HG02973 (cell line): ENCODE measurements around the gene CCDC61.

ENCODE experiments used
- ATAC-seq: cut with Tn5 transposase; IDR thresholded peaks from one replicate; pipeline ENCODE4 v1.9.1; 2021; ENCODE audit warnings: moderate library complexity; ENCODE audit not compliant: unreplicated experiment

Gene CCDC61, protein sequence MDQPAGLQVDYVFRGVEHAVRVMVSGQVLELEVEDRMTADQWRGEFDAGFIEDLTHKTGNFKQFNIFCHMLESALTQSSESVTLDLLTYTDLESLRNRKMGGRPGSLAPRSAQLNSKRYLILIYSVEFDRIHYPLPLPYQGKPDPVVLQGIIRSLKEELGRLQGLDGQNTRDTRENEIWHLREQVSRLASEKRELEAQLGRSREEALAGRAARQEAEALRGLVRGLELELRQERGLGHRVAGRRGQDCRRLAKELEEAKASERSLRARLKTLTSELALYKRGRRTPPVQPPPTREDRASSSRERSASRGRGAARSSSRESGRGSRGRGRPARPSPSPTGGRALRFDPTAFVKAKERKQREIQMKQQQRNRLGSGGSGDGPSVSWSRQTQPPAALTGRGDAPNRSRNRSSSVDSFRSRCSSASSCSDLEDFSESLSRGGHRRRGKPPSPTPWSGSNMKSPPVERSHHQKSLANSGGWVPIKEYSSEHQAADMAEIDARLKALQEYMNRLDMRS

DNA sequence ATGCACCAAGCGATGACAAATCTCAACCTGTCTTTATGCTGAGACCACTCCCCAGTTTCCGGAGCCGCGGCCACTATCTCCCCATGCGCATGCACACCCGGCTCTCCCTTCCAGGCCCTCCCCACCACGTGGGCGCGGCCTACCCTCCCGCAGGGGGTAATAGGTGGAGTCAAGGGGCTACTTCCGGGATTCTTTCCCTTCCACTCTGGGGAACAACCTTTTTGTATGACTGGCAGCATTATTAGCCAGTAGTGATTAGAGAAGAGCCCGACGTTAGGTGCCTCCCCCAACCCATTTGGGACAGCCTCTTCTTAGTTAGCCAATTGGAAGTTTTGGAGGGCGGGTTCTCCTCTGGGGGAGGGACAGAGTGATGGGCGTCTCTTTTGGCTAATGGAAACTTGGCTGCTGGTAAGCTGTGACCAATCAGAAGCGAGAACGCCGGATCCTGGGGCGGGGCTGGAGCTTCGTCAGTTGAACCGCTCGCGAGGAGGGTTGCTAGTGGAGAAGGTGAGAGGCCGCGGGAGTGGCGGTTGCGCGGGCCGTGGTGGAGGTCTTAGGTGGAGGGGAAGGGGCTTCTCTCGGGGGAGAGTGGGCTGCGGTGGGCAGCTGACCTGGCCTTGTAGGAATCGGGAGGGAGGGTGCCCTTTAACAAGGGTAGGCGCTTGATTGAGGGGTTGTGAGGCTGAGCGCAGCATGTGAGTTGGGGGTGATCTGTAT is at the start of gene CCDC61:
CCDC61 (plus strand) TSS at position 470 of the 717 bp plus-strand sequence. CDS start 7,552 bp downstream, outside the sequence.
- peak; percentile 93 for ATAC-seq

DNA sequence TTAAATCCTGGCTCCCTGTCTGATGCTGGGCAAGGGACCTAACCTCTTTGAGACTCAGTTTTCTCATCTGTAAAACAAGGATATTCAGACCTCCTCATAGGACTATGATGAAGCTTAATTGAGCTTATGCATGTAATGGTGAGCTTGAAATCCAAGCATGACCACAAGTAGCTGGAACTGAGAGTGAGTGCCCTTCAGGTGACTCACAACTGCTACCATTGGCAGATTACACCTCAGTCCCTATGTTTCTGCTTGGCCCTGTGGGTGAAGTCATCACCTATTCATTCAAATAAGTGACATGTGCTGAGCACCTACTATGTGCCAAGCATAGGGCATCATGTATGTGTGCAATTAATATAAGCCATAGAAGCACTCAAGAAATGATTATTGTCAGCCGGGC is 47.3 kb upstream of the CCDC61 start:
- no peak for ATAC-seq

DNA sequence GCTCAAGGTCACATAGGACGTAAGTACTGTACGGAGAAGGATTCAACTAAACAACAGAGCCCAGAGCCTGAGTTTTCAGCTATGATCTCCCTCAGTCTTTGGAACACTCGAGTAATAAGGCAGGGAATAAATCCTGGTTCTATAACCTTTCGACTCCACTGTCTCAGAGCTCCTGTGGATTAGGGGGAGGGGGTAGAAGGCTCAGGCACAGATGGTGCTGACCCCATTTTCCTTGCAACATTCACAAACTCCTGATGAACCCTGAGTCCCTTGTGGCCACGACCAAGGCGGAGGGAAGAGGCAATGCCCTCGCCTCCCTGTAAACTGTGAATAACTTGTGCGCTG is 43.0 kb upstream of the CCDC61 start:
- ATAC-seq, result no peak

DNA sequence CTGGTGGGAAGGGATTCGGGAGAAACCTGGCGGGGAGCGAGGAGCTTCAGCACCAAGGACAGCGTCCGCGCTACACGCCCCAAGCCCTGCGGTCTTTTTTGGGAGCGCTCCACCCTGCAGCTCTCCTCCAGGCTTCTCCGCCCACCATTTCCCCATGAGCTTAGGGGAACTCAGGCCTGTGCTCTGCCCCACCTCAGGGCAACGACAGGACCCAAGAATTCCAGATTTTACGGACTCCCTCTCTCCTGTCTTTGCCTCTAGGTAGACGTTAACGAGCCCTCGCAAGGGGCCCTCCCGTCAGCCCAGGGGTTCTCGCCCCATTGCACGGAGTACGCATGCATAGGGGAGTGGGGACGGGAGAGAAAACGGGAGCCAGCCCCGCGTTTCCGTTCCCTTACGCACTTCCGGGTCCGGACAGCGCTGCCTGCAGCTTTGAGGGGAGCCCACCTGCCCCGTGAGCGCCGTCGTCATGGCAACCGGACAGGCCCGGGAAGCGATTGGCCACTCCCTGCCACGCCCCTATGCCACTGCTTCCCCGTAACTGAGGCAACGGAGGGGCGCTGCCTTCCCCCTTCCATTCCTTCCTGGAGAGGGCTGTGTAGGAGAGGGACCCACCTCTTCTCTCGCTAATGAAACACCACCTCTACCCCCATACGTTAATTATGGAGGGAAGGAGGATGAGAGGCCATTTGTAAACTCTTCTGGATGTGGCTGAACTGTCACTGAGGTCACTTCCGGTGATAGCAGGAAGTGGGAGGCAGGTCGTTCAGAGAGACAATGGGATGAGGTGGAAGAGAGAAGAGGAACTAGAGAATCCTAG is 42.4 kb upstream of the CCDC61 start:
- ATAC-seq, result no peak

DNA sequence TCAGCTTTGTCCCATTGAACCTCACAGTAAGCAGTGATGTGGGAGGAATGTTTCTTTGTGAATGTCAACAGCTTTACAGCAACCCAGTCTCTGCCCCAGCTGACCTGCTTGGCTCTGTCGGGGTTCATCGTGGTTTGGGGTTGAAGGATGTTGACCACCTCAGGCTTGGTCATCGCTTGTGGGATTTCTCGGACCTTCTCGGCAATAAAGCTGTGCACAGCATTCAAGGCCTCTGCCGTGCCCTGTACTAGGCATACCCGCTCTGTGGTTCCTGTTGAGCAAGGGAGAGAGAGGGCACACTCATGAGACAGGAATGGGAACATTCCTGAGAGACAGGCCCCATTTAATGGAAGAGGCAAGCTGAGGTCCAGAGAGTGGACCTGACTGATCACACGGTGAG is 41.6 kb upstream of the CCDC61 start:
- no peak for ATAC-seq

DNA sequence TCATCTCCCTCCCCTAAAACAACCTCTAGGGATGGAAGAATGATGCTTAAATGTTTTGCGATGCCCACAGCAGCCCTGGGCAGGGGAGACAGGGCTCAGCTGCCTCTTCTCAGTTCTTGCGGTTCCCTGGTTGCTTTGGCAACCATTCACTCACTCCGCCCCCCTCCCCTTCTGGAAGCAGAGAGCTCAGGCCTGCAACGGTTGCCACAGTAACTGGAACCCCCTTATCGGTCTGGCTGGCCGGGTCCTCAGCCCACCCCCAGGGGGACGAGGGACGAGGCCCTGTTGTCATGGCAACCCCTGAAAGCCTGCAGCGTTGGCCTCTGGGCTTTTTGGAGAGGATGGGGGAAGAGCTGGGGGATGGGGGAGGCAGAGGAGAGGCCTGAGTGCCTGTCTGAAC is 41.1 kb upstream of the CCDC61 start:
- ATAC-seq, result no peak

DNA sequence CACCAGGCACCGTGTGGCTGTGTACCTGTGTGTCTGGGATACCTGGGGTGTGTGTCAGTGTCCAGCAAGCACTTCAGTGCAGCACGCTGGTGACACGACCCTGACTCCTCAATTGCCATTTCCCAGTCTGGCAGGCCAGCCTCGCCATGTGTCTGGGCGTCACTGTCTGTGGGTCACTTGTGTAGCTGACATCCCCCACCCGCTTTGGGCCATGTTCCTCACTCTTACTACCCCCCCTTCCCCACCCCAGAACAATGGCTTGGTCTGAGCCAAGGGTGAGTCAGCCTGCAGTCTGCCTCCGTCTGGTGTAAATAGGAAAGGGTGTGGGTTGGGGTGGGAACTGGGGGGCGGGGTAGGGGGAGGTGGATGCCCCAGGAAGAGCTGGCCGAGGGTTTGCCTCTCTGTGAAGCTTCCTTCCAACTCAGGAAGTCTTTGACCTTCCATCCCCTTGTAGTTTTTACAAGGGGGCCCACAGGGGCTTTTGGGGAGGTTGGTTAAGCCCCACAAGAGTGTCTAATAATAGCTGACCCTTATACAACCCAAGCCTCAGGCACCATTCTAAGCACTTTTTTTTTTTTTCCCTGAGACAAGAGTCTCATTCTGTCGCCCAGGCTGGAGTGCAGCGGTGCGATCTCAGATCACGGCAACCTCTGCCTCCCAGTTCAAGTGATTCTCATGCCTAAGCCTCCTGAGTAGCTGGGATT is 39.2 kb upstream of the CCDC61 start:
- ATAC-seq, result no peak

DNA sequence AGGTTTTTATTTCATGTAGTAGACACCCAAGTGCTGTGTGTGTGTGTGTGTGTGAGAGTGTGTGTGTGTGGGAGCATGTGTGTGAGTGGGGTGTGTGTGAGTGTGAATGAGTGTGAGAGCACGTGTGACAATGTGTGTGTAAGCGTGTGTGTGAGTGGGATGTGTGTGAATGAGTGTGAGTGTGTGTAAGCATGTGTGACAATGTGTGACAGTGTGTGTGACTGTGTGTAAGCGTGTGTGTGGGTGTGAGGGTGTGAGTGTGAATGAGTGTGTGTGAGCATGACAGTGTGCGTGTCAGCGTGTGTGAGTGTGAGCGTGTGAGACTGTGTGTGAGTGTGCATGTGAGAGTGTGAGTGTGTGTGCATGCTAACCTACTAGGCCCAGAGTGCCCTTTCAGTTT is 36.9 kb upstream of the CCDC61 start:
- ATAC-seq, result no peak

DNA sequence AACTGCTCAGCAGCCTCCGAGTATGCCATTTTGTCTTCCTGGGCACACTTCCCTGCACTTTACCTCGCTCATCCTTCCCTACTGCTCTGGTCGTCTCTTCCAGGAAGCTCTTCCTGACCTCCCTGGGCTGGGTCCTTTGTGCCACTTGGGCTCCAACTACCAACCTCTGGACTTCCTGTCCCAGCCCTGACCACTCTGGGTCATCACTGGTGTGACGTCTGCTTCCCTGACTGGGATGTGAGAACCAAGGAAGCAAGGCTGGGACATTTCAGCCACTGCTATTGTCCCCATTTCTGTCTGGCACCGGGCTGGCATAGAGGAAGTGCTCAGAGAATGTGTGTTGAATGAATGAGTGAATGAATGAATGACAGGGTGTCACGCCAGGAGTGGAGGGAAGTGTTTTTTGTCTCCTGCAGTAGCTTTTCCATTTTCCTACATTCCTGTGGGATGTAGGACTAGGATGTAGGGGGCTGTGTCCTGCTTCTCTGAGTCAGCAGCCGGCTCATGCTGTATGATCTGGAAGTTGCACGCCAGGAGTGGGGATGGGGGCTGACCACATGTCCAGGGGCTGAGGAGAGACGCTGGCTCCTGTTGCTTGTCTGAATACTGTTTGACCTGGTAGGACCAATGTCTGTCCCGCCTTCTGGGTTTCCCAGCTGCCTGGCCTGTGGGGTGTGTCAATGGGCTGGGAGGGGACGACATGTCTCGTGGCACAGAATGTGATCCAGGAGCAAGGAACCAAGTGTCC is 36.3 kb upstream of the CCDC61 start:
- no peak for ATAC-seq

DNA sequence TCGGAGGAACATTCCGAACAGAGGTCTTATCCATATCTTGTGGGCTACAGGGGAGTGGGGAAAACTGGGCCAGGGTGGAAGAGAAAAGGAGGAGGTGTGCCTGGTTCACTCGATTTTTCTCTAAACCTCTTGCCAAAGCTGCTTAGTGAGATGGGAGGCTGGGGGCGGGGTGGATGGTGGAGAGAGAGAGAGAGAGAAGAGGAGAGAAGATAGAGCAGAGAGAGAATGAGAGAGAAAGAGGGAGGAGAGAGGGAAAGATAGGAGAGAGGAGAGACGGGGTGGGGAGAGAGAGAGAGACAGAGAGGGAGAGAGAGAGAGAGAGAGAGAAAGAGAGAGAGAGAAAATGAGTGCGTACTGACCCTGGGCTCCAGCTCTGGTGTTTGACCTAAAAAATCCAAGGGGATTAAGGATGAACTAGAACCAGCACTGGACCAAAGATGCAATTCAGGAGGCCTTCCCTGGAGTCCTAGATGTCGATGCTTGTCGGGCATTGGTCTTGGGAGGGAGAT is 35.7 kb upstream of the CCDC61 start:
- ATAC-seq, result no peak

DNA sequence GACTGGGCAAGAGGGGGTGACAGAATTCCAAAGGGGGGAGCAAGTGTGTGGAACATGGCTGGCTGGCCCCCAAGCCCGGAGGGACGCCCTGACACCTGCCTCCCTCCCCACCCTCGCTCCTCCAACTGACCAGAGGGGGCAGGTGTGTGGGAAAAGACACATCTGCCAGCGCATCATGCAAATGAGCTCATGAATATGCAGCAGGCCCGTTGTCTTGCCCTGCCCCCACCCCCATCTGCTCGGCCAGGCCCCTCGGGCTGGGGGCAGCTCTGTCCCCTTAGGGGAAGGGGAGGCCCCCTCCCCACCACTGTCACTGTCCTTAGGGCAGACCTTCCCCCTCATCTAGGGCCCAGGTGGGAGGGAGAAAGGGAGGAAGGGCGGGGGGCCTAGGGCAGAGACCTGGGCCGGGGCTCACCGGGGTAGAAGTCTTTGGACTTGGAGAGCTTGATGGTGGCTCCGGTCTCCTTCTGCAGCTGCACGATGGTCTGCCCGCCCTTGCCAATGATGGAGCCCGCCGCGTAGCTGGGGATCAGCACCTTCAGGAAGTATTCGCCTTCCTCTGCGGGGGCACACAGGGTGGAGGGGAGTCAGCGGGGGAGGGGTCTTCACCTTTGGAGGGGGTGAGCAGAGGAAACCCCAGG is 34.6 kb upstream of the CCDC61 start:
- no peak for ATAC-seq

DNA sequence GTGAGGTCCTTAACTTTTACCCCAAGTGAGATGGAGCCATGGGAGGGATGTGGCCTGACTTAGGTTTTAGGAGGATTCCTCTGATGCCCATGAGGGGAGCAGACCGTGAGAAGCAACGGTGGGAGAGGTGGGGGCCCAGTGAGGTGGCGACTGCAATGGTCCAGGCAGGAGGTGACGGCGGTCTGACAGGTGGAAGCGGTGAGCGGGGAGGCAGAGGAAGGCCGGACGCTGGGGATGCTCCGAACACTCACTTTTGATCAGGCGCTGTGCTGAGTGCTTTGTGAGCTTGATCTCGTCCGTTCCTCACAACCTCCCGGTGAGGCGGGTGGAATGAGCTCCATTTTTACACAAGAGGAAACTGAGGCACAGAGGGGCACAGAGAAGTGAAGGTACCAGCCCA is 33.2 kb upstream of the CCDC61 start:
- ATAC-seq, result no peak

DNA sequence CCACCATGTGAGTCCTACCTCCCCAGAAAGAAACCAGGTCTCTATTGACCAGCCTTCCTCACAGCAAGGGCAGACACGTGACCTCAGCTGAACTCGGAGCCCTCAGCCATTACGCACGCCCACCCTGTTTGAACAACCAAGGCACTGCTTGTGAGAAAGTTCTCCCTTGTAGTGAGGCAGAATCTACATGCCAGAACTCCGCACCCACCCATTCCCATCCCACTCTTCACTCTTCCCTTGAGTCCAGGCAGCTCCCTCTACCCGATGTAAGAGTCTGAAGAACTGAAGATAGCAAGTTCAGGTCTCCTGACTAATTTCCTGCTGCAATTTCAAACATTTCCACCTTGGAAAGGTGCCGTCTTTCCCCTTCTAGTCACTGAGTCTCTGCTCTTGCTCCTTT is 28.0 kb upstream of the CCDC61 start:
- ATAC-seq, result no peak

DNA sequence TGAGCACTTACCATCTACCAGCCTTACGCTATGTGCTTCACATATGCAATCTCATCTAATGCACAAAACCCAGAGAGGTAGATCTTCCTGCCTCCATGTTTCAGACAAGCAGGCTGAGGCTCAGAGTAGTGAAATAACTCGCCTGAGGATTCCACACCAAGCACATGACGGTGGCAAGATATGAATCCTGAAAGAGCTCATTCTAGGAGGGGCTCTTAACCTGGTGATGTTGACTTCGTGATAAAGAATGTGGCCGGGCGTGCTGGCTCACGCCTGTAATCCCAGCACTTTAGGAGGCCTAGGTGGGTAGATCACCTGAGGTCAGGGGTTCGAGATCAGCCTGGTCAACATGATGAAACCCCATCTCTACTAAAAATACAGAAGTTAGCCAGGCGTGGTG is 26.6 kb upstream of the CCDC61 start:
- no peak for ATAC-seq

DNA sequence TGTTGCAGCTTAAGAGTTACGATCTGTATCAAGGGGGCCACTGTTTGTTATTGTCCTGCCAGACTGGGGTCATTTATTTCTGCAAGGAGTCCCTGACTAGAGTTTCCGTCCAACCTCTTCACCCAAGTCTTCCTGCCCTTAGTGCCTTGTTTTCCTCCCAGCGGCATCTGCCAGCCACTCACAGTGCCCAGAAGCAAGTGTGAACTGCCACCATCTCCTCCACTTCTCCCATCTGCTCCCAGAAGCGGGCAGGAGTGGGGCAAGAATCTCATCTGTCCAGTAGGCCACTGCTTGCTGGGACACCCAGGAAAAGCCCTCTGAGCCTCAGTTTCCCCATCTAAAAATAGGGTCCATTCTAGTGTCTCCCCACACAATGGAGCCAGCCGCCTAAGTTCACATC is 25.6 kb upstream of the CCDC61 start:
- ATAC-seq, result no peak

DNA sequence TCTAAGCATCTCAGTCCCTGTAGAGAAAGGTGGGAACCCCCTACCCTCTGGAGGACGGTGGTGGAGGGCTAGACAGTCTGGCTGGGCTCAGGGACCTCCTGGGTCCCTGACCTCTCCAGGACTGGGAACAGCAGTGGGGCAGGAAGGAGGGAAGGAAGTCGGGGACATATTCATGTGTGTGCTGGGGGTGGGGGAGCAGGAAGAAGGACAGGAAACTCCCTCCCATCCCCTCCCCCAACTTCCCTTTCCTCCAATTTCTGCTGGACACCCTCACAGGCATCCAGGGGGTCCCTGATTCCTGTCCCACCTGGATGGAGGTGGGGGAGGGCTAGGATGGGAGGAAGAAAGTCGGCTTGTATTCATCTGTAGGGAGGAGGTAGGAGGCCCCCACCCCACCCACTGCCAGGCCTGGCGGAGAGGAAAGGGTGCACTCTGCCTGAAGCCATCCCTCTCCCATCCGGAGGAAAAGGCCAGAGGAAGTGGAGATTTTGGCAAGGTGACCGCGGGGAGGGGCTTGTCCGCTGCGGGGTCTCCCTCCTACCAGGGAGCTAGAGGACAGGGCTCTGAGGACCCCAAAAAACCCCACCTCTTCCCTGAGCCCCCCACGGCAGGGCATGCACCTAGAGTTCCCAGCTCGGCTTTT is 23.9 kb upstream of the CCDC61 start:
- ATAC-seq, result no peak

DNA sequence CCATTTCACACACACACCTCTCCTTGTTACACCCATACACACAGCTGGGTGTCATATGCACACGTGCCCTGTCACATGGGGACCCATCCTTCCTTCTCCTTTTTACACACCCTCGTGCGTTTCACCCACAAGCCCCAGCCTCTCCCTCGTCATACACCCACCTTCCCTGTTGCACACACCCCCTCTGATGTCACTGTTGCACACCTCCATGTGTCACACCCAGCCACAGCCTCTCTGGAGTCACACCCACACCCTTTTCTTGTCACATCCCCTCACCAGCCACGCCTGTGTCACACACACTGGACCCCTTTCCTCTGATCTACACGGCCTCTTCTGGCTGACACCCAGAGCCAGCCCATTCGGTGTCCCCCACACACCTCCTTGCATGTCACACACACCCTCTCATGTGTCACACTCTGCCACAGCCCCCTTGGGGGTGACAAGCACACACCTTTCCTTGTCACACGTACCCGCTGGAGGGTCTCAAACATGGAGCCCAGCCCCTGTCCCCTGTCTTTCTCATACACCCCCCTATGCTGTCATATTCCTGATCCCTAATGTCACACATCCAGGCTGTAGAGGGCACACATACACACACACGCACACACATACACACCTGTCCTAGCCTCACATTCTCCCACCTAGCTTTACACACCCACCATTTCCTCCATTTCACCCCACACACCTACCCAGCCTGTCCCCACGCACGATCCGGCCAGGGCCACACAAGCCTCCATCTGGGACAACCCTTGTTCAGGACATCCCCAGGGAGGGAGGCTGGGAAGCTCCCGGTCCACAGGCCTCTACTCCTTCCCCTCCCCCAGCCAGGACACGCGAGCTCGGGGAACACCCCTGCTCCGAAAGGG is 23.0 kb upstream of the CCDC61 start:
- ATAC-seq, result no peak

DNA sequence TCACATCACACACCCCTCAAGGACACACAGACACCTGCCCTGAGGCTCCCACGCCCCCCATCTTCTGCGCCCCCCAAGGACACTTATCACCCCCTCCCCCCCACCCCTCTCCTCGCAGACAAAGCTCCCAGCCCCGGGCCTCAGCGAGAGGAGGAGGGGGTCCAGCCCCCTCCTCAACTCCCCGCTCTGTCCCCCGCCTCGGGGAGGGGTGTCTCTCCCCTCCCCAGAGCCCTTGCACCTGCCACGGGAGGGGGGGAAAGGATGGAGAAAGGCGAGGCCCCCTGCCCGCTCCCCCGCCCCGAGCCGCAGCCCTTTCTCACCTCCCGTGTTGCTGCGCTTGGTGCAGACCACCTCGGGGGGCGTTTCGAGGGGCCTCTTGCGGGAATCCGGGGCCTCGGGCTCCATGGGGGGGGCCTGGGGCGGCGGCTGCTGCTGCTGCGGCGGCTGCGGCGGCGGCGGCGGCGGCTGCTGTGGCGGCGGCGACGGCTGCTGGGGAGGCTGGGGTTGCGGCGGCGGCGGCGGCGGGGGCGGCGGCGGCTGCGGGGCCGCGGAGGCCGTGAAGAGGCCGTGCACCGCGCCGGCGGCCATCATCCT is 22.2 kb upstream of the CCDC61 start:
- ATAC-seq, result no peak
